Gastroesophageal sphincter (tissue), 4 donors: ENCODE results near the gene MEF2A. TPM values are rescaled to one million over a fixed set of nuclear protein-coding genes. Genes with fewer than 3 reads are reported as not detected.
A peak's percentile ranks its signal among the peaks of the same experiment; 100 is the strongest.

Experiments
- ATAC-seq: fragments of 150-250 bp; one replicate; pipeline ENCODE4 v1.9.1; 2016; ENCODE audit warnings: mild to moderate bottlenecking, moderate library complexity
- H3K27ac ChIP-seq, 4 donors: fragments of 200-600 bp; sonication (generic) in 3 of 4; 1 replicate in 3 of 4; 2 replicates in 1 of 4; pipeline ENCODE4 v1.5.1; 2016 to 2019
- H3K27me3 ChIP-seq: fragments of 200-600 bp; sonication (generic); one replicate; pipeline ENCODE4 v1.5.1; 2019
- H3K36me3 ChIP-seq, 2 donors: fragments of 200-600 bp; sonication (generic); one replicate each; pipeline ENCODE4 v1.5.1; 2019; ENCODE audit warnings: control low read depth in 1 of 2
- H3K4me1 ChIP-seq, 3 donors: fragments of 200-600 bp; sonication (generic); 1 replicate in 2 of 3; 2 replicates in 1 of 3; pipeline ENCODE4 v1.5.1; 2016 to 2019; ENCODE audit warnings: control low read depth in 2 of 3
- H3K4me3 ChIP-seq, 2 donors: fragments of 200-600 bp; sonication (generic); one replicate each; pipeline ENCODE4 v1.5.1; 2019; ENCODE audit warnings: mild to moderate bottlenecking in 1 of 2, moderate library complexity in 1 of 2
- H3K9me3 ChIP-seq, 3 donors: fragments of 200-600 bp; sonication (generic); one replicate each; pipeline ENCODE4 v1.5.1; 2017 to 2019; ENCODE audit warnings: control low read depth in 2 of 3
- EP300 ChIP-seq: sonication (generic); formaldehyde crosslinking; IDR thresholded peaks from one replicate; pipeline ENCODE4 v1.6.1; 2017; ENCODE audit warnings: antibody characterized with exemption, mild to moderate bottlenecking
- POLR2A ChIP-seq, 2 donors: fragments of 450-650 bp; IDR thresholded peaks; one replicate each; pipeline ENCODE4 v1.6.1; 2017; ENCODE audit warnings: antibody characterized with exemption in 2 of 2, mild to moderate bottlenecking in 2 of 2, moderate library complexity in 1 of 2
- POLR2AphosphoS5 ChIP-seq: sonication (generic); formaldehyde crosslinking; IDR thresholded peaks from one replicate; pipeline ENCODE4 v1.6.1; 2017; ENCODE audit warnings: antibody characterized with exemption
- WGBS, 2 donors: methylation state at CpG; one replicate each; pipeline ENCODE4 v1.1.5; 2018; ENCODE audit warnings: low coverage in 1 of 2; 5-methylcytosine and 5-hydroxymethylcytosine counted together
- total RNA-seq, 4 donors: library from RNA; depleted of rRNA; stranded (reverse); fragments of >200 nt; gene quantifications; one replicate each; pipeline ENCODE4 v1.1.0, GENCODE V29; 2016
- TF ChIP-seq, protein P1 (sequence below), 4 experiments: fragments of 200-600 bp in 2 of 4; fragments of 450-650 bp in 2 of 4; sonication (generic) in 1 of 4; IDR thresholded peaks; one replicate each; pipeline ENCODE4 v1.5.1; 2017 to 2019; ENCODE audit warnings: antibody characterized with exemption in 4 of 4, mild to moderate bottlenecking in 2 of 4, moderate library complexity in 2 of 4

The MEF2A gene
- total RNA-seq, 4 donors from 2014 or later: 68.8 to 133 (median 95.7) TPM

GRCh38 chr15:99613481-99613880 lies 47.7 kb downstream of the MEF2A start:
- Histone ChIP-seq H3K9me3 (no peaks in the 10 kb centered on the region), H3K36me3 (no peaks in the 10 kb centered on the region), H3K4me3 (no peak overlapping the region), H3K27me3 (no peaks in the 10 kb centered on the region), H3K4me1 (peaks cover 8 to 70% (median 15%) of the 10 kb centered on the region in 3 donors), H3K27ac (no peak overlapping the region)
- no peak for ATAC-seq
- no peak for TF ChIP-seq POLR2AphosphoS5
- TF ChIP-seq POLR2A (IDR thresholded peaks at IDR 0.05): no peak
- TF ChIP-seq EP300: no peak
- TF ChIP-seq, protein P1, sequence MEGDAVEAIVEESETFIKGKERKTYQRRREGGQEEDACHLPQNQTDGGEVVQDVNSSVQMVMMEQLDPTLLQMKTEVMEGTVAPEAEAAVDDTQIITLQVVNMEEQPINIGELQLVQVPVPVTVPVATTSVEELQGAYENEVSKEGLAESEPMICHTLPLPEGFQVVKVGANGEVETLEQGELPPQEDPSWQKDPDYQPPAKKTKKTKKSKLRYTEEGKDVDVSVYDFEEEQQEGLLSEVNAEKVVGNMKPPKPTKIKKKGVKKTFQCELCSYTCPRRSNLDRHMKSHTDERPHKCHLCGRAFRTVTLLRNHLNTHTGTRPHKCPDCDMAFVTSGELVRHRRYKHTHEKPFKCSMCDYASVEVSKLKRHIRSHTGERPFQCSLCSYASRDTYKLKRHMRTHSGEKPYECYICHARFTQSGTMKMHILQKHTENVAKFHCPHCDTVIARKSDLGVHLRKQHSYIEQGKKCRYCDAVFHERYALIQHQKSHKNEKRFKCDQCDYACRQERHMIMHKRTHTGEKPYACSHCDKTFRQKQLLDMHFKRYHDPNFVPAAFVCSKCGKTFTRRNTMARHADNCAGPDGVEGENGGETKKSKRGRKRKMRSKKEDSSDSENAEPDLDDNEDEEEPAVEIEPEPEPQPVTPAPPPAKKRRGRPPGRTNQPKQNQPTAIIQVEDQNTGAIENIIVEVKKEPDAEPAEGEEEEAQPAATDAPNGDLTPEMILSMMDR (IDR thresholded peaks at IDR 0.05): no peak
- 96 to 100% methylated on average over 3 of the region's 3 CpGs for WGBS, 2 donors

- H3K36me3 ChIP-seq: no peaks in the 10 kb centered on the region
- H3K4me1 ChIP-seq: peaks cover 8 to 70% (median 15%) of the 10 kb centered on the region in 3 donors
- peak overlapping the region in 3 of 4 donors; percentile 1 to 44 (median 33) for H3K27ac ChIP-seq
- no peak overlapping the region for H3K4me3 ChIP-seq
- H3K9me3 ChIP-seq: no peaks in the 10 kb centered on the region
- peak; percentile 54 for ATAC-seq
- TF ChIP-seq POLR2AphosphoS5: peak; percentile 25
- TF ChIP-seq, protein P1 (IDR thresholded peaks at IDR 0.05): no peak
- WGBS, 2 donors: 78 to 79% methylated on average over 6 of the region's 6 CpGs
- no peaks in the 10 kb centered on the region for H3K27me3 ChIP-seq
Measured at GRCh38 chr15:99613887-99614647, 48.3 kb downstream of the MEF2A start.

- peaks cover 13 to 77% (median 15%) of the 10 kb centered on the region in 3 donors for H3K4me1 ChIP-seq
- 27 to 60% methylated on average over 1 of the region's 1 CpG for WGBS, 2 donors
- no peak overlapping the region for H3K4me3 ChIP-seq
- peak overlapping the region in 3 of 4 donors; percentile 1 to 44 (median 33) for H3K27ac ChIP-seq
- H3K27me3 ChIP-seq: no peaks in the 10 kb centered on the region
- H3K9me3 ChIP-seq: no peaks in the 10 kb centered on the region
- no peak for TF ChIP-seq EP300
- TF ChIP-seq POLR2A (IDR thresholded peaks at IDR 0.05): no peak
- TF ChIP-seq, protein P1 (IDR thresholded peaks at IDR 0.05): no peak
- no peak for TF ChIP-seq POLR2AphosphoS5
- H3K36me3 ChIP-seq: no peaks in the 10 kb centered on the region
- ATAC-seq: peak; percentile 47
Measured at GRCh38 chr15:99614749-99615288, 49.0 kb downstream of the MEF2A start.

DNA sequence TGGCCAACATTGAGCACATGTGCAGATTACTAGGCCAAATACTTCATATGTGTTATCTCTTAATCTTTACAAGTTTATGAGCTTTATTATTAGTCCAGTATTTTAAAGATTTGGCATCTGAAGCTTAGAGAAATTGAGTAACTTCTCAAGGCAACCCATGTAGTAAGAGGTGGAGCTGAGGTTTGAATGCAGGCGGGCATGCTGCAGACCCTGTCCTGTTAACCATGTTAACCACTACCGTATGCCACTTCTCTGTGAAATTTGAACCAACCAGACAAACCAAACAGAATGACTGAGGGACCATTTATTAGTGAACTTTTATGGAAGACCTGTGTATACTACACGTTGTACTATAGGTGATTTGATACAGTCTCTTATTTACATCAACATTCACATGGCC lies 49.7 kb downstream of the MEF2A start:
- H3K27me3 ChIP-seq: no peaks in the 10 kb centered on the region
- no peak overlapping the region for H3K27ac ChIP-seq
- no peak for TF ChIP-seq EP300
- TF ChIP-seq, protein P1 (IDR thresholded peaks at IDR 0.05): no peak
- TF ChIP-seq POLR2AphosphoS5: no peak
- no peak for TF ChIP-seq POLR2A (IDR thresholded peaks at IDR 0.05)
- H3K4me1 ChIP-seq: peaks cover 13 to 78% (median 15%) of the 10 kb centered on the region in 3 donors
- WGBS, 2 donors: 92 to 97% methylated on average over 3 of the region's 3 CpGs
- H3K36me3 ChIP-seq: no peaks in the 10 kb centered on the region
- no peak for ATAC-seq
- no peaks in the 10 kb centered on the region for H3K9me3 ChIP-seq
- no peak overlapping the region for H3K4me3 ChIP-seq

- H3K27ac ChIP-seq: no peak overlapping the region
- no peak for TF ChIP-seq EP300
- no peak for TF ChIP-seq POLR2A (IDR thresholded peaks at IDR 0.05)
- TF ChIP-seq POLR2AphosphoS5: no peak
- TF ChIP-seq, protein P1 (IDR thresholded peaks at IDR 0.05): no peak
- no peaks in the 10 kb centered on the region for H3K36me3 ChIP-seq
- H3K4me3 ChIP-seq: no peak overlapping the region
- H3K27me3 ChIP-seq: no peaks in the 10 kb centered on the region
- H3K9me3 ChIP-seq: no peaks in the 10 kb centered on the region
- WGBS, 2 donors: 90 to 93% methylated on average over 2 of the region's 2 CpGs
- H3K4me1 ChIP-seq: peaks cover 13 to 77% (median 15%) of the 10 kb centered on the region in 3 donors
- ATAC-seq: no peak
Measured at GRCh38 chr15:99616129-99616528, 50.3 kb downstream of the MEF2A start.
